ENCODE data around the gene PCDHAC1. TPM values are rescaled to one million over a fixed set of nuclear protein-coding genes. Genes with fewer than 3 reads are reported as not detected.

PCDHAC1 gene

GRCh38 chr5:140969880-140970279 lies 43.8 kb downstream of the PCDHAC1 start:
- Histone ChIP-seq H3K4me1 (ENCODE audit: control insufficient read depth, insufficient read depth, low read length) (peaks cover 4% of the 10 kb centered on the region), H3K36me3 (ENCODE audit: insufficient read depth, low read length) (no peaks in the 10 kb centered on the region), H3K27me3 (ENCODE audit: control insufficient read depth, insufficient read depth, low read length) (peaks cover 29% of the 10 kb centered on the region), H3K9me3 (replicated peaks; ENCODE audit: low read length) (no peaks in the 10 kb centered on the region), H3K9ac (ENCODE audit: low read depth, low read length) (no peak overlapping the region), H3K4me2 (ENCODE audit: low read length) (no peak overlapping the region), H3K4me3 (ENCODE audit: low read length) (no peak overlapping the region)

- no peak overlapping the region for H3K4me3 ChIP-seq (ENCODE audit: low read length)
- no peak overlapping the region for H3K9ac ChIP-seq (ENCODE audit: low read depth, low read length)
- no peaks in the 10 kb centered on the region for H3K36me3 ChIP-seq (ENCODE audit: insufficient read depth, low read length)
- H3K27me3 ChIP-seq (ENCODE audit: control insufficient read depth, insufficient read depth, low read length), result no peaks in the 10 kb centered on the region
- H3K9me3 ChIP-seq (replicated peaks; ENCODE audit: low read length), result no peaks in the 10 kb centered on the region
- H3K4me1 ChIP-seq (ENCODE audit: control insufficient read depth, insufficient read depth, low read length), result no peaks in the 10 kb centered on the region
- H3K4me2 ChIP-seq (ENCODE audit: low read length), result no peak overlapping the region
Measured at GRCh38 chr5:140973550-140973949, 47.5 kb downstream of the PCDHAC1 start.

GRCh38 chr5:140977003-140977402 lies 50.9 kb downstream of the PCDHAC1 start:
- Histone ChIP-seq H3K4me2 (ENCODE audit: low read length) (no peak overlapping the region), H3K36me3 (ENCODE audit: insufficient read depth, low read length) (no peaks in the 10 kb centered on the region), H3K9ac (ENCODE audit: low read depth, low read length) (no peak overlapping the region), H3K4me3 (ENCODE audit: low read length) (no peak overlapping the region), H3K27me3 (ENCODE audit: control insufficient read depth, insufficient read depth, low read length) (no peaks in the 10 kb centered on the region), H3K4me1 (ENCODE audit: control insufficient read depth, insufficient read depth, low read length) (no peaks in the 10 kb centered on the region), H3K9me3 (replicated peaks; ENCODE audit: low read length) (no peaks in the 10 kb centered on the region)

- Histone ChIP-seq H3K27me3 (ENCODE audit: control insufficient read depth, insufficient read depth, low read length) (no peaks in the 10 kb centered on the region), H3K4me1 (ENCODE audit: control insufficient read depth, insufficient read depth, low read length) (no peaks in the 10 kb centered on the region), H3K36me3 (ENCODE audit: insufficient read depth, low read length) (no peaks in the 10 kb centered on the region), H3K9ac (ENCODE audit: low read depth, low read length) (no peak overlapping the region), H3K4me2 (ENCODE audit: low read length) (no peak overlapping the region), H3K9me3 (replicated peaks; ENCODE audit: low read length) (no peaks in the 10 kb centered on the region), H3K4me3 (ENCODE audit: low read length) (no peak overlapping the region)
Measured at GRCh38 chr5:140978260-140978659, 52.2 kb downstream of the PCDHAC1 start.

- Histone ChIP-seq H3K4me1 (ENCODE audit: control insufficient read depth, insufficient read depth, low read length) (no peaks in the 10 kb centered on the region), H3K9ac (ENCODE audit: low read depth, low read length) (no peak overlapping the region), H3K36me3 (ENCODE audit: insufficient read depth, low read length) (no peaks in the 10 kb centered on the region), H3K27me3 (ENCODE audit: control insufficient read depth, insufficient read depth, low read length) (no peaks in the 10 kb centered on the region), H3K4me2 (ENCODE audit: low read length) (no peak overlapping the region), H3K9me3 (replicated peaks; ENCODE audit: low read length) (no peaks in the 10 kb centered on the region), H3K4me3 (ENCODE audit: low read length) (no peak overlapping the region)
Measured at GRCh38 chr5:140978983-140979382, 52.9 kb downstream of the PCDHAC1 start.

Small RNA genes within 50 kb of the gene (small RNA-seq; reads per million reads assigned to genes)
- gene AC010223.1, result not detected

Measured in skeletal muscle satellite cell (primary cell).